Liver (tissue), 9 donors: ENCODE measurements around the gene FAM169A. TPM values are rescaled to one million over a fixed set of nuclear protein-coding genes. Genes with fewer than 3 reads are reported as not detected.

Source experiments
- DNase-seq: peaks from one replicate; pipeline ENCODE4 v3.0.0-alpha.2; 2017; ENCODE audit warnings: low spot score
- H3K27ac ChIP-seq, 2 donors: one replicate each; pipeline ENCODE4 v1.7.0; 2013; ENCODE audit warnings: inconsistent platforms in 2 of 2, low read length in 2 of 2, control low read depth in 1 of 2, low read depth in 1 of 2, mild to moderate bottlenecking in 1 of 2
- H3K27me3 ChIP-seq, 4 donors: one replicate each; pipeline versions ENCODE4 v1.6.1 to v1.7.0; 2013; ENCODE audit warnings: low read length in 3 of 4, inconsistent platforms in 1 of 4, mild to moderate bottlenecking in 1 of 4, moderate library complexity in 1 of 4; ENCODE audit not compliant: control insufficient read depth in 4 of 4, insufficient read depth in 4 of 4
- H3K36me3 ChIP-seq, 4 donors: one replicate each; pipeline versions ENCODE4 v1.6.1 to v1.7.0; 2013; ENCODE audit warnings: low read length in 3 of 4, mild to moderate bottlenecking in 3 of 4, low read depth in 1 of 4, moderate library complexity in 1 of 4; ENCODE audit not compliant: control insufficient read depth in 4 of 4, insufficient read depth in 3 of 4
- H3K4me1 ChIP-seq, 4 donors: one replicate each; pipeline versions ENCODE4 v1.6.1 to v1.7.0; 2013; ENCODE audit warnings: low read length in 3 of 4, mild to moderate bottlenecking in 3 of 4, moderate library complexity in 1 of 4; ENCODE audit not compliant: control insufficient read depth in 4 of 4, insufficient read depth in 4 of 4
- H3K4me3 ChIP-seq, 3 donors: one replicate each; pipeline versions ENCODE4 v1.6.1 to v1.7.0; 2013; ENCODE audit warnings: low read length in 3 of 3, control low read depth in 1 of 3, low read depth in 1 of 3, mild to moderate bottlenecking in 1 of 3
- H3K9ac ChIP-seq, 2 donors: one replicate each; pipeline ENCODE4 v1.7.0; 2013; ENCODE audit warnings: low read length in 2 of 2, mild to moderate bottlenecking in 2 of 2, moderate library complexity in 2 of 2, control low read depth in 1 of 2, low read depth in 1 of 2
- H3K9me3 ChIP-seq, 4 donors: one replicate each; pipeline versions ENCODE4 v1.6.1 to v1.7.0; 2013; ENCODE audit warnings: low read length in 3 of 4; ENCODE audit not compliant: control insufficient read depth in 4 of 4
- ATF3 ChIP-seq: IDR thresholded peaks from 2 replicates; pipeline ENCODE4 v1.6.1; 2016; ENCODE audit warnings: antibody characterized with exemption
- CTCF ChIP-seq: fragments of 150-350 bp; IDR thresholded peaks from 2 replicates; pipeline ENCODE4 v1.5.1; 2017; ENCODE audit warnings: improper control_type of control experiment, low read depth, low read length; ENCODE audit not compliant: missing input control
- EGR1 ChIP-seq, 2 donors: IDR thresholded peaks; 2 replicates each; pipeline ENCODE4 v1.6.1; 2016 to 2018; ENCODE audit warnings: antibody characterized with exemption in 2 of 2, low read depth in 2 of 2
- FOXA1 ChIP-seq: IDR thresholded peaks from 2 replicates; pipeline ENCODE4 v1.6.1; 2016; ENCODE audit warnings: antibody characterized with exemption
- FOXA2 ChIP-seq: IDR thresholded peaks from 2 replicates; pipeline ENCODE4 v1.6.1; 2016; ENCODE audit warnings: antibody characterized with exemption
- GABPA ChIP-seq, 2 donors: IDR thresholded peaks in 1 of 2; conservative IDR thresholded peaks in 1 of 2; 2 replicates each; pipeline ENCODE4 v1.6.1; 2016; ENCODE audit warnings: antibody characterized with exemption in 2 of 2, mild to moderate bottlenecking in 1 of 2, moderate library complexity in 1 of 2
- HNF4A ChIP-seq, 2 donors: conservative IDR thresholded peaks; 2 replicates each; pipeline ENCODE4 v1.6.1; 2016; ENCODE audit warnings: antibody characterized with exemption in 2 of 2, mild to moderate bottlenecking in 2 of 2
- HNF4G ChIP-seq: IDR thresholded peaks from 2 replicates; pipeline ENCODE4 v1.6.1; 2016; ENCODE audit warnings: antibody characterized with exemption
- JUND ChIP-seq, 2 donors: IDR thresholded peaks; 2 replicates each; pipeline ENCODE4 v1.6.1; 2016; ENCODE audit warnings: antibody characterized with exemption in 2 of 2
- MAX ChIP-seq: IDR thresholded peaks from 2 replicates; pipeline ENCODE4 v1.6.1; 2016; ENCODE audit warnings: antibody characterized with exemption
- RAD21 ChIP-seq, 2 donors: IDR thresholded peaks; 2 replicates each; pipeline ENCODE4 v1.6.1; 2016; ENCODE audit warnings: antibody characterized with exemption in 2 of 2, mild to moderate bottlenecking in 2 of 2
- RXRA ChIP-seq, 2 donors: IDR thresholded peaks; 2 replicates each; pipeline ENCODE4 v1.6.1; 2017 to 2018; ENCODE audit warnings: antibody characterized with exemption in 2 of 2, mild to moderate bottlenecking in 1 of 2
- SP1 ChIP-seq: IDR thresholded peaks from 2 replicates; pipeline ENCODE4 v1.6.1; 2018; ENCODE audit warnings: antibody characterized with exemption, mild to moderate bottlenecking
- YY1 ChIP-seq: IDR thresholded peaks from 2 replicates; pipeline ENCODE4 v1.6.1; 2016; ENCODE audit warnings: antibody characterized with exemption, mild to moderate bottlenecking
- ZBTB33 ChIP-seq: IDR thresholded peaks from 2 replicates; pipeline ENCODE4 v1.6.1; 2016; ENCODE audit warnings: antibody characterized with exemption
- WGBS: extraction: QIAGEN DNeasy Blood & Tissue Kit; methylation state at CpG from one replicate; pipeline ENCODE4 v1.1.7; 2013; 5-methylcytosine and 5-hydroxymethylcytosine counted together
- polyA plus RNA-seq, 2 donors: library from polyadenylated mRNA; stranded (reverse) in 1 of 2; unstranded in 1 of 2; fragments of 200-250 nt in 1 of 2; fragments of >200 nt in 1 of 2; fragmentation: Nextera tagmentation in 1 of 2; extraction: Ambion mirVana in 1 of 2; gene quantifications; one replicate each; pipeline versions ENCODE4 v1.2.1 to v1.2.3, GENCODE V29; 2013 to 2015
- total RNA-seq, 2 donors: library from RNA; depleted of rRNA; stranded (reverse); fragments of >200 nt; gene quantifications; one replicate each; pipeline ENCODE4 v1.2.3, GENCODE V29; 2014
- donor health status: healthy.
- donor health status: healthy.
- donor health status: healthy.
- donor health status: healthy.
- donor health status: healthy.

The FAM169A gene
- total and polyA plus RNA-seq, 4 donors = 0.58 to 5.0 (median 0.92) TPM

GRCh38 chr5:74822288-74822687, 43.9 kb downstream of the FAM169A start (continued):
- TF ChIP-seq ATF3 = no peak
- no peak for TF ChIP-seq FOXA1
- TF ChIP-seq GABPA (IDR thresholded peaks at IDR 0.05 in 1 of 2, conservative IDR thresholded peaks at IDR 0.05 in 1 of 2) = no peak
- no peak for TF ChIP-seq FOXA2
- TF ChIP-seq YY1 = no peak

- TF ChIP-seq SP1 (no peak), ATF3 (no peak), FOXA1 (no peak), JUND (IDR thresholded peaks at IDR 0.05) (no peak), RAD21 (IDR thresholded peaks at IDR 0.05) (no peak), EGR1 (IDR thresholded peaks at IDR 0.05; ENCODE audit: low read depth in 2 of 2) (no peak)
- H3K36me3 ChIP-seq = no peaks in the 10 kb centered on the region
- no peak overlapping the region for H3K27ac ChIP-seq
- H3K27me3 ChIP-seq = no peaks in the 10 kb centered on the region
- no peaks in the 10 kb centered on the region for H3K9me3 ChIP-seq
- 80% methylated on average over 1 of the region's 1 CpG for WGBS
- no peaks in the 10 kb centered on the region for H3K4me1 ChIP-seq
- no peak overlapping the region for H3K4me3 ChIP-seq
- DNase-seq = no peak
- H3K9ac ChIP-seq = no peak overlapping the region
Measured at GRCh38 chr5:74816875-74817274, 49.3 kb downstream of the FAM169A start.

GRCh38 chr5:74810915-74811314, 55.3 kb downstream of the FAM169A start:
- Histone ChIP-seq H3K4me1 (no peaks in the 10 kb centered on the region), H3K4me3 (no peak overlapping the region), H3K27ac (no peak overlapping the region), H3K36me3 (no peaks in the 10 kb centered on the region), H3K27me3 (no peaks in the 10 kb centered on the region), H3K9ac (no peak overlapping the region), H3K9me3 (no peaks in the 10 kb centered on the region)
- TF ChIP-seq MAX (no peak), YY1 (no peak), FOXA2 (no peak), ZBTB33 (no peak), HNF4G (no peak), JUND (IDR thresholded peaks at IDR 0.05) (no peak), ATF3 (no peak)
- WGBS = 95% methylated on average over 4 of the region's 4 CpGs
- DNase-seq = no peak

GRCh38 chr5:74801941-74802340, 64.2 kb downstream of the FAM169A start:
- H3K27ac ChIP-seq = no peak overlapping the region
- H3K36me3 ChIP-seq = no peaks in the 10 kb centered on the region
- TF ChIP-seq CTCF (no peak), RAD21 (IDR thresholded peaks at IDR 0.05) (no peak), YY1 (no peak), RXRA (IDR thresholded peaks at IDR 0.05) (no peak), HNF4A (conservative IDR thresholded peaks at IDR 0.05) (no peak), ATF3 (no peak)
- no peak overlapping the region for H3K9ac ChIP-seq
- 61% methylated on average over 1 of the region's 1 CpG for WGBS
- H3K4me3 ChIP-seq = no peak overlapping the region
- no peaks in the 10 kb centered on the region for H3K27me3 ChIP-seq
- no peaks in the 10 kb centered on the region for H3K4me1 ChIP-seq
- no peaks in the 10 kb centered on the region for H3K9me3 ChIP-seq
- no peak for DNase-seq
